HPDE6-E6E7 (cell line): Measurements from ENCODE around the gene UBE3C.

Source experiments
- DNase-seq: peaks from one replicate; pipeline ENCODE4 v3.0.0; 2011; ENCODE audit warnings: missing footprints; ENCODE audit errors: extremely low spot score

Gene UBE3C

GRCh38 chr7:157177333-157177982 is 38.7 kb downstream of the UBE3C start:
- no peak for DNase-seq

GRCh38 chr7:157177983-157178381 is 39.3 kb downstream of the UBE3C start:
- DNase-seq = no peak

- DNase-seq = no peak
Observed at GRCh38 chr7:157183832-157184231, 45.1 kb downstream of the UBE3C start.

DNA sequence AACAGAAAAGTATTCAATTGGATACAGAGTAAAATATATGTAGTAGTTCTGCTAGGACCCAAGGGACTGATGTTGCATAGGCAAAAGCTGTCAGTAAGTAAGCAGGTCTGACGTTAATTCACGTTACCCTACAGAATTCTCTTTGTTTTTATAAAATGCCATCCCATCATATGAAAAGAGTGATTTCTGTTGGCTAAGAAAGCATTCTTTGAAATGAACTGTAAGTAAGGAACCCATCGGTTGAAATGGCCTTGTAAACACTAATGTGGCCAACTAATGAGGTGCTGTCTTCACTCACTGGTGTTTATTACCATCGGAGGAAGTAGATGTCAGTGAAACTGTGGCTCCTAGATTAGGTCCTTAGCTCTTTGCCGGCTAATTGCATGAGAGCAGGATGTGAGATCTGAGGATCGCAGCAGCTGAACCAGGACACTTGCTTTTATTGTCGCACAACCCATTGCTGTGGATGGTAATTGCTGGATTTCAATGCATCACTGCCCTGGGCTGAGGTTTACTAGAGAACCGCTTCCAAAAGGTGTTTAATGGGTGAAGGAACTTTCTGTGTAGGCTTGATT is 49.5 kb downstream of the UBE3C start:
- DNase-seq = no peak

GRCh38 chr7:157189405-157189804 is 50.7 kb downstream of the UBE3C start:
- no peak for DNase-seq

DNA sequence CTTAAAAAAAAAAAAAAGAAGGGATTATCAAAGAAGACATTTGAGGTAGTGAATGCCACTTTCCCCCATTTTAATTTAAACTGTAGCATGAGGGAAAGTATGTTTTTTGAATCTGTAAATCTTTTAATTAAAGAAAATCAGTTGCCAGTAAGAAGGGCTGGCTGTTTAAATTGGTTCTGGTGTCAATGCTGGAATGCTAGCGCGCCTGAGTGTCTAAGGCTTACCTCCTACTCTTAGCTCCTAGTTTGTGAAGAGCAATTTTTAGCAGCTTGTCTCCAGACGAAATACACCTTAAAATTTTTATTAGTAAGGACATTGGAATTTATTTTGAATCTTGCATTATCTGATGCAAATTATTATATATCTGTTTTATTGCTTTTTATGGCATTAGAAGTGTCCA is 54.1 kb downstream of the UBE3C start:
- no peak for DNase-seq

- no peak for DNase-seq
Observed at GRCh38 chr7:157193274-157193673, 54.5 kb downstream of the UBE3C start.

DNA sequence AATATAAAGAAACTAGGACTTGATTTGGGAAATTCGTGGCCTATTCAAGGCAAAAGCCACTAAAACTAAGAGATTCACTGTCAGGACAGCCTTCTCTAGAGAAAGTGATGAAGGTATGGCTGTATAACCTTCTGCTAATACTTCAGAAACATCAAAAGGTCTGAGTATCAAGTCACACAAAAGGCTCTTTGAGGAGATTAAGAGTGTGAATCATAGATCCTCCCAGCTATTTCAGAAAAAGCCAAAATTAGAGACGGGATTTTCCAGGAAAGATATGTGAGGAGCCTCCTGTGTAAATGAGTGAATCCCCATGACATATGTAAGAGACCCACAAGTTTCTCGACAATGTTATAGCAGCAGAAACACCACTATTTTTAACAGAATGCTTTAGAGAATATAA is 56.2 kb downstream of the UBE3C start:
- no peak for DNase-seq

- DNase-seq = no peak
Observed at GRCh38 chr7:157195868-157196267, 57.1 kb downstream of the UBE3C start.

- DNase-seq = no peak
Observed at GRCh38 chr7:157204134-157204533, 65.4 kb downstream of the UBE3C start.

- no peak for DNase-seq
Observed at GRCh38 chr7:157205438-157205837, 66.7 kb downstream of the UBE3C start.

DNA sequence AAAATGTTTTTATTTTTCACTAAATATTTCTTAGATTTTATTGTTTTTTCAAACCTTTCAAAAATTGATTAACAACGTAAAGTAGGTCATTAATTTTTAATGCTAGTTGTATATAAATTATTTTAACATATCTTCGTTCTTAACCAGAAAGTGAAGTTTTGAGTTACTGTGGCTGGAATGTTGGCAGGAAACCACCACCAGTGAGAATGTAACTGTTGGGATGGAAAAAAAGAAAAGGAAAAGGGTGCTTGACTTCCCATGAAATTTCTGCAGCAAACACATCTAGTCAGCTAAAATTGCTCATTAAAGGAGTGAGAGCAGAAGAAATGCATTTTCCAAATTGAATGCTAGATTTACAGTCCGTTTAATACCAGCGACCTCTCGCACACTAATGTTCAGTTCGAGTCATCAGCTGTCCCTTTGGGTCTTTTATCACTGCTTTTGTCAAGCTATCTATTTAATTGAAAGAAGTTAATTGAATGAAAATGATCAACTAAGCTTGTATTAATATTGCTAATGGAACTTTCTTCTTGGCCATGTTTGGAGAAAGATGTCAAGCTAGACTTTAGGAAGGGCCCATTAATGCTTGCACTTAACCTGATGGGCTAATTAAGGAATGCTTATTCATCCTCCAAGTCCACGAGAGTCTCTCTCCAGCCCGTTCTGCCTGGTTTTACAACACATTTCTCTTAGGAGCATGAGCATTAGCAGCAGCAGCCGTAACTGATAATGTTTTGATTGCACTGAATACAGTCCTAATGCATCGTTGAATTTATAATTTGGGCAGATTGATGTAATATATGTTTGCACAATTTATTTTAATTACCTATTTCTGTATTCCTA is 70.1 kb downstream of the UBE3C start:
- DNase-seq = no peak

DNA sequence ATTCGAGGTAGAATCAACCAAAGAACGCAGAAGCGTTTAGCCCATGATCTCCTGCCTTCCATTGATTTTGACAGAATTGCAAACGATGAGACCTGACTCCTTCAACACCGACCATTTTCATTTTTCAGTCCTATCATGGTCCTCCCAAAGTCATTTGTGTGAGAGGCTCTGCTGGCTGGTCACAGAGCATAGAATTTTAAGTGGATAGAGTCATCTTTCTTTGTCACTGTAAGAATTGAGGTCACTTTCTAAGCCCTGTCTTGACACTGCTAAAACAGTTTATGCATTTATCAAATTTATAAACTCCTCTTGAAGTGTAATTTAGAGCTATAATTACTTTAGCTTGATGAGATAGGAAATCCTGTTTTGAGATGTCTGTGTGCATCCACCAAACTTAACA is 72.0 kb downstream of the UBE3C start:
- DNase-seq = no peak

DNA sequence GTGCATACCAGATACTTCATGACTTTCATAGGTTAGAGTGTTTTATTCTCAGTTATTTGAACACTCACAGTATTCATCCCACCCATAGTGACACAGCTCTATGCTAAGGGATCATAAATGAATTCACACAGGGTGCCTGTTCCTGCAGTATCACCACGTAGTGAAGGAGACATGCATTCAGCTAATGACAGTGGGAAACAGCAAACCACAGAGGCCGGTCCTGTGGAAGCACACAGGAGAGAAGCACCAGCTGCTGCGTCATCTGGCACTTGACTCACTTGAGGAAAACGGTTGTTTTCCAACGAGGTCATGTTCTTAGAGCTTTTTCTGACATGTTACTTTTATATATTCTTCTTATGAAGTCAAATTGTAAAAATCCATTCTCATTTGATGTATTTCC is 73.0 kb downstream of the UBE3C start:
- no peak for DNase-seq

DNA sequence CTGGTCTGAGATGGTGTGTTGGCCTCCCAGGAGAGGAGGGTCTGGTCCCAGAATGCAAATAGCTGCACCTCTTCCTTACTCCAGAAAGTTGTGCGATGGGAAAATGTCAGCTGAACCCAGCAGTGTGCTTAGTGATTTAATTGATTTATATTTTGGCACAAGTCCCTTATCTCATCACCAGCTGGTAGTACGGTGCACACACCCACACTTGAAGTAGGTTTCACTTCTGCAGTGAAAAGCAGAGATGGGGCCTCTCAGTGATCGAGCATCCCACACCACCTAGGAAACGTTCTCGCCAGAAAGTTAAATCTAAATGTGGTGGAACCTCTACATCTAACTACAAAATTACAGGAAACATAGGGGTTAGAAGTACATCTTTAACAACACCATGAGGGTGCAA is 80.4 kb downstream of the UBE3C start:
- DNase-seq = no peak

DNA sequence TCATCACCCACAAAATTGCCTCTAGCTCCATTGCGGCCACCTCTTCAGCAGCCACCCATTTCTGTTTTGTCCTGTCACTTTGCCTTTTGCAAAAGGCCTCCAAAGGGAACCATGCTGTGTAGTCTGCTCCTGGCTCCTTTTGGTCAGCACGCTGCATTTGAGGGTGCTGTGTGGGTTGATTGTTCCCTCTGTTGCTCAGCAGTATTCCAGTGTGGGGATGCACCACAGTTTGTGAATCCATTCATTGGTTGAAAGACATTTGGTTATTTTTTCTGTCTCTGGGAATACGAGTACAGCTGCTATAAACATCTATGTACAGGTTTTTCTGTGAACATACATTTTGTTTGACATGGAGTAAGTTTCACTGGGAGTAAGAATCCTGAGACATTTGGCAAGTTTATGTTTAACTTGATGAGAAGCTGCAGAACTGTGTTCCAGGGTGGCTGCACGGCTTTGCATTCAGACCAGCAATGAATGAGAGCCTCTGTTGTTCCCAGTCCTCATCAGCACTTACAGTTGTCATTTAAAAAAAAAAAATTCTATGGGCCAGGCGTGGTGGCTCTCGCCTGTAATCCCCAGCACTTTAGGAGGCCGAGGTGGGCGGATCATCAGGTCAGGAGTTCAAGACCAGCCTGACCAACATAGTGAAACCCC is 82.3 kb downstream of the UBE3C start:
- DNase-seq = no peak

GRCh38 chr7:157222687-157223086 is 84.0 kb downstream of the UBE3C start:
- no peak for DNase-seq

GRCh38 chr7:157224627-157225026 is 85.9 kb downstream of the UBE3C start:
- no peak for DNase-seq

- no peak for DNase-seq
Observed at GRCh38 chr7:157228864-157229422, 90.2 kb downstream of the UBE3C start.

- no peak for DNase-seq
Observed at GRCh38 chr7:157233677-157234076, 95.0 kb downstream of the UBE3C start.

GRCh38 chr7:157234271-157234670 is 95.5 kb downstream of the UBE3C start:
- no peak for DNase-seq
